GM18951 (cell line): Measurements from ENCODE around the gene POLK.
"Not testable (repeated sequence)": the region's sequence is repeated elsewhere in the genome, so short reads cannot be mapped to it uniquely, and the experiment has no call there.

Experiments
- POLR2A ChIP-seq: IDR thresholded peaks from 4 replicates; pipeline ENCODE4 v1.6.1; 2011; ENCODE audit warnings: mild to moderate bottlenecking; ENCODE audit not compliant: insufficient read length, insufficient read depth; ENCODE audit errors: extremely low read depth
- in situ Hi-C: fragments of 300-500 bp; cut with MboI; formaldehyde crosslinking; loops from one replicate; pipeline ENCODE4 v1.12.0; 2022; ENCODE audit warnings: low sequenced_read_pairs, mixed read lengths, inconsistent platforms; ENCODE audit not compliant: unreplicated experiment

POLK gene

DNA sequence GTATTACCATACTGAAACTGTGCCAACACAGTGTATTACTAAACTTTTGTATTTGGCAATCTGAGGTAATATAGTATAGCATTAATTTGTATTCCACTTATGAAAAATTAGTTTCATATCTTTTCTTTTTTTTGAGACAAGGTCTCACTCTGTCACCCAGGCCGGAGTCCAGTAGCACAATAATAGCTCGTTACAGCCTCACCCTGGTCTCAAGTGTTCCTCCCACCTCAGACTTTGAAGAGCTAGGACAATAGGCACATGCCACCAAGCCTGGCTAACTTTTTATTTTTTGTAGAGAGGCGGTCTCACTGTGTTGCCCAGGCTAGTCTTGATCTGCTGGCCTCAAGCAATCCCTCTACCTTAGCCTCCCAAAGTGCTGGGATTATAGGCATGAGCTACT, 36.1 kb downstream of the POLK start:
- in situ Hi-C loops: no loop called here
- TF ChIP-seq POLR2A: no peak

DNA sequence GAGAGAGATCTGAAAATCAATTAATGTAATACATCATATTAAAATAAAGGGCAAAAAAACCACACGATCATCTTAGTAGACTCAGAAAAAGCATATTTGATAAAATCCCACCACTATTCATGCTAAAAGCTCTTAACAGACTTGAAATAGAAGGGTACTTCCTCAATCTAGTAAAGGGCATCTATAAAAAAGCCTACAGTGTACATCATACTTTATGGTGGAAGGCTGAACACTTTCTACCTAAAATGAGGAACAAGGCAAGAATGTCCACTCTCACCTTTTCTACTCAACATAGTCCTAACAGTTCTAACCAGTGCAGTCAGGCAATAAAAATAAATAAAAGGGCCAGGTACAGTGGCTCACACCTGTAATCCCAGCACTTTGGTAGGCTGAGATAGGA, 38.9 kb downstream of the POLK start:
- TF ChIP-seq POLR2A: no peak
- in situ Hi-C loops: no loop called here

DNA sequence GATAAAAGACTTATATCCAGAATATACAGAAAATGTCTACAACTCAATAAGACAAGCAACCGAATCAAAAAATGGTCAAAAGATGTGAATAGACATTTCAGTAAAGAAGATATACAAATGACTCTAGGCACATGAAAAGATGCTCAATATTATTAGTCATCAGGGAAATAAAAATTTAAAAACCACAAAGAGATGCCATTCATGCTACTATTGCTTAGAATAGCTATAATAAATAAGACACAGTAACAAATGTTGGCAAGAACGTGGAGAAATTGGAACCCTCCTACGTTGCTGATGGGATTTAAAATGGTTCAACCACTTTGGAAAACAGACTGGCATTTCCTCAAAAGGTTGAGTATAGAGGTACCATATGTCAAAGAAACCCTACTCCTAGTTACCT, 39.8 kb downstream of the POLK start:
- in situ Hi-C loops: no loop called here
- no peak for TF ChIP-seq POLR2A

DNA sequence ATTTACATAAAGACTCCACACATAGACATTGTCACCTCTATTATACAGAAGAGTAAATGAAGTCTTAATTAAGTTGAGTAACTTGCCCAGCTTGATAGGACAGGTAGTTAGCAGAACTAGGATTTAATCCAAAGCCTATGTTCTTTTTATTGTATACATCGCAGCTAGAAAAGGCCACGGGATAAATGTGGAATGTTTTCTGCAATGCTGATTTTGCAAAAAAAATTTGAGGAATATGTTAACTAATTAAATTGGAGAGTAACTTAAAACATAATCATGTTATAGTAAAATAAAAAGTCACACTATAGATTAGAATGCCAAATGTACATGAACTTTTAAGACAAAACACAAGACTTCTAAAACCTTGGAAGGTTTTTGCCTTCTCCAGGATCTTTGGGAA, 41.1 kb downstream of the POLK start:
- in situ Hi-C loops: no loop called here
- TF ChIP-seq POLR2A: no peak

DNA sequence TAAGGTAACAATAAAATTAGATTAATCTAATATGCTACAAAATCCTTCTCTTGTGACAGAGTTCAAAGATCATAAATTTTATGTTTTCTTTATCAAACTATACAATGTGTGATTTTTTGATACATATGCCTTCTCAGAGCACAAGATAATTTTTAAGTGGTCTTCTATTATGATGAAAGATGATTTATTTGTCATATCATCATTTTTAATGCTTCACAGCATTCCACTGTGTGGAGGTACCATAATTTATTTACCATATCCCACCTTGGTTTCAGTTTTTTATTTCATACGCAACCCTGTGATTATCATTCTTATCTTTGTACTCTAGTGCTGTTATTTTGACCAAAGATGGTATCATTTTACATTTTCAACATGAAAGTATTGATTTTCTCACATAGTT, 41.7 kb downstream of the POLK start:
- in situ Hi-C loops: no loop called here
- TF ChIP-seq POLR2A: no peak

DNA sequence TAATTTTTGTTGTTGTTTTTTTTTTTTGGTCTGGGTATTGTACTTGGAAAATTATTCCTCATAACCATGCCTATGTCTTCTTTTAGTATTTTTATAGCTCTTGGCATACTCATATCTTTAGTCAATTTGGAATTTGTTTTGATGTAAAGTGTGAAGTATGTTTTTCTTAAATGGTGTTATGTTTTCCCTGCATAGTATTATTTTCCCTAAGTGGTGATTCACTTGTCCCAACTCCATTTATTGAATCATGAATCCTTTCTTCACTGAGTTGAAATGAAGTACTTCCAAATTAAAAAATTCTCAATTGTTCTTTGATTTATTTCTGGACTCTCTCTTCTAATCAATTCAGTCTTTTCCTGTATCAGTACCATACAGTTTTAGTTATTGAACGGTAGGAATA, 46.5 kb downstream of the POLK start:
- TF ChIP-seq POLR2A: no peak
- in situ Hi-C loops: no loop called here

DNA sequence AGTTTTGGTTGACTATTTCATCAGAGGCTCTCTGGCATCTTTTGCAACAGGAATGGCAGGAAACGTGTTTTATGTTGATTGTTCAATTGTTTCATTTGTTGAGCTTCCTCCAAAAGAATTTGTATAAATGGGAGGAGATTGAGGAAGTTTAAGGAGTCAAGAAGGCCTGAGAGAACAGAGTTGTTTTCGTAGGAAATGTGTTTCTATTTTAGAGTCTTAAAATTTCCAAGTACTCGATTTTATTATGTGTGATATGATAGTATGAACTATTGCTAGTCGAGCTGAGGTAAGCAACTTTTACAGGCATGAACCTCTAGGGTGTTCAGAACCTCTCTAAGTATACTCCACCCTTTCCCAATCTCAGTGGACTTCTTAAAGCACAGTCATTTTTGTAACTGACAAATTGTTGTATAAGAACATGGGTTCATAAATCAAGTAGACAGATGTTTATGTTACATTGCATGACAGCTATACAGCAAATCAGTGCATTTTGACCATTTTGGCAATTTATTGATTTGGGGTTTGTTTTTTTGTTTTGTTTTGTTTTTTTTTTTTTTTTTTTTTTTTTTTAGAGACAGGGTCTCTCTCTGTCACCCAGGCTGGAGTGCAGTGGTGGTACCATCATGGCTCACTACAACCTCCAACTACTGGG, 47.4 kb downstream of the POLK start:
- in situ Hi-C loops: no loop called here
- TF ChIP-seq POLR2A: no peak

DNA sequence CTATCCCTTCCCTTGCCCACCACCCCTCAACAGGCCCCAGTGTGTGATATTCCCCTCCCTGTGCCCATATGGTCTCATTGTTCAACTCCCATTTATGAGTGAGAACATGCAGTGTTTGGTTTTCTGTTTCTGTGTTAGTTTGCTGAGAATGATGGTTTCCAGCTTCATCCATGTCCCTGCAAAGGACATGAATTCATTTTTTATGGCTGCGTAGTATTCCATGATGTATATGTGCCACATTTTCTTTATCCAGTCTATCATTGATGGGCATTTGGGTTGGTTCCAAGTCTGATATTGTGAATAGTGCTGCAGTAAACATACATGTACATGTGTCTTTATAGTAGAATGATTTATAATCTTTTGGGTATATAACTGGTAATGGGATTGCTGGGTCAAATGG, 49.0 kb downstream of the POLK start:
- in situ Hi-C loops: not testable (repeated sequence)

DNA sequence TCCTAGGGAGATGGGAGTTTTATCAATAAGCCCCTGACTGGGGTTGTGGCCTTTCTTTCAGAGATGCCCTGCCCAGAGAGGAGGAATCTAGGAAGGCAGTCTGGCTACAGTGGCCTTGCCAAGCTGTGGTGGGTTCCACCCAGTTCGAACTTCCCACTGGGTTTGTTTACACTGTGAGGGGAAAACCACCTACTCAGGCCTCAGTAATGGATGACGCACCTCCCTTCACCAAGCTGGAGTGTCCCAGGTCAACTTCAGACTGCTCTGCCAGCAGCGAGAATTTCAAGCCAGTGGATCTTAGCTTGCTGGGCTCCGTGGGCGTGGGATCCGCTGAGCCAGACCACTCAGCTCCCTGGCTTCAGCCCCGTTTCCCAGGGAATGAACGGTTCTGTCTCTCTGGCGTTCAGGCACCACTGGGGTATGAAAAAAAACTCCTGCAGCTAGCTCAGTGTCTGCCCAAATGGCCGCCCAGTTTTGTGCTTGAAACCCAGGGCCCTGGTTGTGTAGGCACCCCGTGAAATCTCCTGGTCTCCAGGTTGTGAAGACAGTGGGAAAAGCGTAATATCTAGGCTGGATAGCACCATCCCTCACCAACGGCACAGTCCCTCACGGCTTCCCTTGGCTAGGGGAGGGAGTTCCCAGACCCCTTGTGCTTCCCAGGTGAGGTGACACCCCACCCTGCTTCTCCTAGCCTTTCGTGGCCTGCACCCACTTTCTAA, 54.5 kb downstream of the POLK start:
- in situ Hi-C loops: not testable (repeated sequence)

DNA sequence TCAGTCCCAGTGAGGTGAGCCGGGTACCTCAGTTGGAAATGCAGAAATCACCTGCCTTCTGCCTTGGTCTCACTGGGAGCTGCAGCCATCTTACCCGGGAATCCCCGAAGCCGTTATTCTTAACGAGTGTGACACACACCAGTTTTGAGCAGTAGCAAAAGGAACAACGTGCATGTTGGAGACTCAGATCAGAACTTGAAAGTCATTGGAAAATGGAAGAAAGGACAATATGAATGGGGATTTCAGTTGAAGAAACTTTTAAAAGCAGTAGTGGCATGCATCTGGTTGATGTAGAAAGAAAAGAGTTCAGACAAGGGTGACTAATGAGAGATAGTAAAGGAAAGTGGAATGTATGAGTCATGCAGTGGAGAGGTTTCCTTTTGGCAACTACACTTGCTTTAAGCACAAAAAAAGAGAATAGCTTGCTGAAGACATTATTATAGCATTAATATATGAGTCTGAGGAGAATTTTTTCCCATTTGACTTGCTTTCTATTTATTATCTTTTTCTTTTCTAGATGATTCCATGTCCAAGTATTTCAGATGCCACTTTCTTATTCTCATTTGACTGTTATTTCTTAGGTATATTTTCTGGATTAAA, 55.1 kb downstream of the POLK start:
- in situ Hi-C loops: no loop called here
- no peak for TF ChIP-seq POLR2A

DNA sequence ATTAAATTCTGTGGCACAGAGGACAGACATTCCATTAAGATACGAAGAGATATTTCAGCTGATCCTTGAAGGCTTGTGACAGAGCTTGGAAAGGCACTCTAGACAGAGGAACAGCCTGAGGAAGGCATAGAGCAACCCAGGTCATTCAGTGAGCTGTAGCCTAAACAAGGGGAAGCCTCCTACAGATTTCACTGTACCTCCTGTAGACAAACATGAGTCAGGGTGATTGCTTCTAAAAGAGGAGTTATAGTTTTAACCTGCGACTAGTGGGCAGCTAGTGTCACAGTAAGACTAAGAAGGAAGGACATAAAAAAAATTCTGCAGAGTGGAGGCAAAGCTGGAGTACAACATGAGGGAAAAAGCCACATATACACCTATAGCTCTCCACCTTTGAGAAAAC, 56.0 kb downstream of the POLK start:
- TF ChIP-seq POLR2A: no peak
- in situ Hi-C loops: no loop called here

DNA sequence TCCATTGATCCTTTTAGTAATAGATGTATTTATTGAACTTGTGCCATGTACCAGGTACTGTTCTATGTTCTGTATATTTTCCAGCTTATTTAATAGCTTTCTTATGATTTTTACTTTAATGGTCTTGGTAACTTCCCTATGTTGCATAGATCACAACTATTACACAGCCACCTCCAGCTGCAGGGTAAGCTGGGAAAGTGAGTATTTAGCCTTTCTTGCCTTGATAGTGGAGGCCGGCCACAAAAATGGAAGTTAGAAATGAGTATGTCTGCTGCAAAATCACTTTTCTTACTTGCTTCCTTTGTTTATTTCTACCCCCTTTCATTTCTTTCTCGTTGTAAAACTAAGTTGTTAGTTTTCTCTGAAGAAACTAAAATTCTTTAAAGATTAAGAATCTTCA, 56.5 kb downstream of the POLK start:
- no peak for TF ChIP-seq POLR2A

DNA sequence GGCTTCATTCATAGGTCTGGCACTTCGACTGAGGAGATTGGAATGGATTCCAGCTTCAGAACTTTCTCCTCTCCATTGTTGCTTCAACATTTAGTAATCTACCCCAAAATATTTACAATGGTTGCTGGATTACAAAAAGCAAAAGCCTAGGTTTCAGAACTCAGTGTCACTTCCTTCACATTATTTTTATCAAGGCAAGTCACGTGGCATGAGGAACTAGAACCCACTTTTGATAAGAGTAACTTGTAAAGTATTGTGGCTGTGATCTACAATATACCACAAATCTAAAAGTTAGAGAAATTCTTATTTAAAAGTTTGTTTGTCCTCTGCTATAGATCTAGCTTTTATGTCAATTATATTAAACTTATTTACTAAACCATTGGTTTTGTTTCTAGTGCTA, 59.9 kb downstream of the POLK start:
- no peak for TF ChIP-seq POLR2A
- in situ Hi-C loops: no loop called here

More for the DNA sequence above, 56.5 kb downstream of the POLK start:
- in situ Hi-C loops: no loop called here

DNA sequence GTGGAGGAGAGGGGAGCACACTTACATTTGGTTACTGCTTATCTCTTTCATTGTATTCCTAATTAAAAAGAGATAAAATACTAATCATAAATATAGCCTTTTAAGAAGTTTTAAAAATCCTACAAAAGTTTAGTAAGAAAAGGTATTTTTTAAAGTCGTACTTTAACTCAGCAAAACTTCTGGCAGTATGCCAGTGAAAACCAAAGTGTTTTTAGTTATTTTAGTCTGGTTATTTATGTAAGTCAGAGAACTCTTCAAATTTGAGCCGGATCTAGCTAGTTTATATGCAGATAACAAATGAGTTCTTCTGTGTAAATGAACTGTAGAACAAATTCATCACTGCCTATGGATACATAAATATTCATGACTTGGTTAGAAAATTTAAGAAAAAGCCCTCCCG, 63.1 kb downstream of the POLK start:
- in situ Hi-C loops: no loop called here
- TF ChIP-seq POLR2A: no peak

DNA sequence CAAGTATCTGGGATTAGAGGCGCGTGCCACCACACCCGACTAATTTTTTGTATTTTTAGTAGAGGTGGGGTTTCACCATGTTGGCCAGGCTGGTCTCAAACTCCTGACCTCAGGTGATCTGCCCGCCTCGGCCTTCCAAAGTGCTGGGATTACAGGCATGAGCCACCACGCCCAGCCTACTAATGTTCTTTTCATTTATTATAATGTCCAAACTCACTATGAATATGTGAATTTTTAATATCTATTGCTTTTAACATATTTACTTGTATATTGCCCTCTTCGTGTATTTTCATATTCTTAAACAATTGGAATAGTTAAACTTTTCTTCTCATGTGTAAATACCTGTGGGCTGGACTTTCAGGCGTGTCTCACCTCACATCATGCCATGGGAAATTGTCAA, 66.6 kb downstream of the POLK start:
- in situ Hi-C loops: not testable (repeated sequence)
